ENCODE data around the gene LRCH1. TPM values are rescaled to one million over a fixed set of nuclear protein-coding genes. Genes with fewer than 3 reads are reported as not detected.
"Not testable (repeated sequence)": the region's sequence is repeated elsewhere in the genome, so short reads cannot be mapped to it uniquely, and the experiment has no call there.

The LRCH1 gene
- total RNA-seq, 1 experiment from 2014 or later = 8.7 TPM

GRCh38 chr13:46759846-46760245, 206.9 kb downstream of the LRCH1 start:
- no peak for DNase-seq (ENCODE audit: low read depth, low spot score)
- in situ Hi-C loops (cut with HindIII; ENCODE audit: low pct_unique_long_range_greater_than_20kb, low sequenced_read_pairs) = no loop called here

- in situ Hi-C loops (cut with HindIII; ENCODE audit: low pct_unique_long_range_greater_than_20kb, low sequenced_read_pairs) = no loop called here
- DNase-seq (ENCODE audit: low read depth, low spot score) = no peak
Measured at GRCh38 chr13:46761174-46761573, 208.2 kb downstream of the LRCH1 start.

- in situ Hi-C loops (cut with HindIII; ENCODE audit: low pct_unique_long_range_greater_than_20kb, low sequenced_read_pairs) = no loop called here
- no peak for DNase-seq (ENCODE audit: low read depth, low spot score)
Measured at GRCh38 chr13:46761866-46762265, 208.9 kb downstream of the LRCH1 start.

GRCh38 chr13:46769925-46770324, 217.0 kb downstream of the LRCH1 start:
- in situ Hi-C loops (cut with HindIII; ENCODE audit: low pct_unique_long_range_greater_than_20kb, low sequenced_read_pairs); DNase-seq (ENCODE audit: low read depth, low spot score): not testable (repeated sequence)

GRCh38 chr13:46771693-46772092, 218.7 kb downstream of the LRCH1 start:
- DNase-seq (ENCODE audit: low read depth, low spot score) = no peak
- in situ Hi-C loops (cut with HindIII; ENCODE audit: low pct_unique_long_range_greater_than_20kb, low sequenced_read_pairs) = no loop called here

GRCh38 chr13:46773541-46773940, 220.6 kb downstream of the LRCH1 start:
- DNase-seq (ENCODE audit: low read depth, low spot score) = no peak
- in situ Hi-C loops (cut with HindIII; ENCODE audit: low pct_unique_long_range_greater_than_20kb, low sequenced_read_pairs) = no loop called here

- DNase-seq (ENCODE audit: low read depth, low spot score) = no peak
- in situ Hi-C loops (cut with HindIII; ENCODE audit: low pct_unique_long_range_greater_than_20kb, low sequenced_read_pairs) = no loop called here
Measured at GRCh38 chr13:46775385-46776107, 222.6 kb downstream of the LRCH1 start.

- DNase-seq (ENCODE audit: low read depth, low spot score) = no peak
- in situ Hi-C loops (cut with HindIII; ENCODE audit: low pct_unique_long_range_greater_than_20kb, low sequenced_read_pairs) = no loop called here
Measured at GRCh38 chr13:46778095-46778494, 225.1 kb downstream of the LRCH1 start.

- in situ Hi-C loops (cut with HindIII; ENCODE audit: low pct_unique_long_range_greater_than_20kb, low sequenced_read_pairs) = no loop called here
- no peak for DNase-seq (ENCODE audit: low read depth, low spot score)
Measured at GRCh38 chr13:46778890-46779289, 225.9 kb downstream of the LRCH1 start.

GRCh38 chr13:46782066-46782465, 229.1 kb downstream of the LRCH1 start:
- no peak for DNase-seq (ENCODE audit: low read depth, low spot score)

GRCh38 chr13:46782691-46783090, 229.7 kb downstream of the LRCH1 start:
- in situ Hi-C loops (cut with HindIII; ENCODE audit: low pct_unique_long_range_greater_than_20kb, low sequenced_read_pairs) = no loop called here
- peak; percentile 43 for DNase-seq (ENCODE audit: low read depth, low spot score)

More at GRCh38 chr13:46782066-46782465, 229.1 kb downstream of the LRCH1 start:
- in situ Hi-C loops (cut with HindIII; ENCODE audit: low pct_unique_long_range_greater_than_20kb, low sequenced_read_pairs) = no loop called here

GRCh38 chr13:46783504-46783903, 230.5 kb downstream of the LRCH1 start:
- in situ Hi-C loops (cut with HindIII; ENCODE audit: low pct_unique_long_range_greater_than_20kb, low sequenced_read_pairs) = no loop called here
- DNase-seq (ENCODE audit: low read depth, low spot score) = no peak

- in situ Hi-C loops (cut with HindIII; ENCODE audit: low pct_unique_long_range_greater_than_20kb, low sequenced_read_pairs) = no loop called here
Measured at GRCh38 chr13:46795321-46795720, 242.4 kb downstream of the LRCH1 start.

GRCh38 chr13:46796129-46796514, 243.2 kb downstream of the LRCH1 start:
- in situ Hi-C loops (cut with HindIII; ENCODE audit: low pct_unique_long_range_greater_than_20kb, low sequenced_read_pairs) = no loop called here
- no peak for DNase-seq (ENCODE audit: low read depth, low spot score)

More at GRCh38 chr13:46795321-46795720, 242.4 kb downstream of the LRCH1 start:
- no peak for DNase-seq (ENCODE audit: low read depth, low spot score)

- peak; percentile 92 for DNase-seq (ENCODE audit: low read depth, low spot score)
- in situ Hi-C loops (cut with HindIII; ENCODE audit: low pct_unique_long_range_greater_than_20kb, low sequenced_read_pairs) = no loop called here
Measured at GRCh38 chr13:46796515-46797474, 243.8 kb downstream of the LRCH1 start, which contains the start of gene ESD. Gene ESD (minus strand): TSS chr13:46797161. CDS start chr13:46791413, 5,748 bp downstream.

GRCh38 chr13:46797501-46798237, 244.7 kb downstream of the LRCH1 start:
- no peak for DNase-seq (ENCODE audit: low read depth, low spot score)
- in situ Hi-C loops (cut with HindIII; ENCODE audit: low pct_unique_long_range_greater_than_20kb, low sequenced_read_pairs) = no loop called here

- in situ Hi-C loops (cut with HindIII; ENCODE audit: low pct_unique_long_range_greater_than_20kb, low sequenced_read_pairs) = no loop called here
- no peak for DNase-seq (ENCODE audit: low read depth, low spot score)
Measured at GRCh38 chr13:46799139-46799538, 246.2 kb downstream of the LRCH1 start.

- in situ Hi-C loops (cut with HindIII; ENCODE audit: low pct_unique_long_range_greater_than_20kb, low sequenced_read_pairs) = no loop called here
- no peak for DNase-seq (ENCODE audit: low read depth, low spot score)
Measured at GRCh38 chr13:46801858-46802257, 248.9 kb downstream of the LRCH1 start.

Data from SK-MEL-5 (cell line).